OCI-LY7 (cell line): Measurements from ENCODE around the gene FYB2.

ENCODE experiments used
- EZH2phosphoT487 ChIP-seq: fragments of 200-600 bp; sonication (generic); IDR thresholded peaks from 2 replicates; pipeline ENCODE4 v1.6.1; 2018; ENCODE audit warnings: low read depth, borderline replicate concordance, mild to moderate bottlenecking, mixed run types, antibody characterized with exemption, low read length, moderate library complexity, mixed read lengths
- TF ChIP-seq, protein P1 (sequence below): fragments of 200-600 bp; sonication (generic); conservative IDR thresholded peaks from 2 replicates; pipeline ENCODE4 v1.5.1; 2014; ENCODE audit warnings: mild to moderate bottlenecking, antibody characterized with exemption, low read length, moderate library complexity, mixed read lengths

DNA sequence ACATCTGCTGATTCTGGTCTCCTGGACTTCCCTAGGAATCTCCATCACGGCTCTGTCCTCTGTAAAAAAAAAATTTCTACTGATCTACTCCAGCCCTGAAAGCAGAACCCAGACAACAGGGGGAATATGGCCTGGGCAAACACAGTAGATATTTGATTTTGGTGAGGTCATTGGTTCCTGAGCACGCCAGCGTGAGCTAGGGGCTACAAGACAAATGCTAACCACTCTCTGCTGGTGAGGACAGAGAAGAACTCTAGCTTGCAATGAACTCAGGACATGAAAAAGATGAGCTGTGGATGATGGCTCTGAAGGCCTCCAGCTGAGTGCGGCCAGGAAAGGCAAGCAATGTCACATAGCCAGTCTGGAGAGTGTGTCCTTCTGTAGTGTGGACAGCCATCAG, 17.2 kb upstream of the FYB2 start:
- TF ChIP-seq, protein P1, sequence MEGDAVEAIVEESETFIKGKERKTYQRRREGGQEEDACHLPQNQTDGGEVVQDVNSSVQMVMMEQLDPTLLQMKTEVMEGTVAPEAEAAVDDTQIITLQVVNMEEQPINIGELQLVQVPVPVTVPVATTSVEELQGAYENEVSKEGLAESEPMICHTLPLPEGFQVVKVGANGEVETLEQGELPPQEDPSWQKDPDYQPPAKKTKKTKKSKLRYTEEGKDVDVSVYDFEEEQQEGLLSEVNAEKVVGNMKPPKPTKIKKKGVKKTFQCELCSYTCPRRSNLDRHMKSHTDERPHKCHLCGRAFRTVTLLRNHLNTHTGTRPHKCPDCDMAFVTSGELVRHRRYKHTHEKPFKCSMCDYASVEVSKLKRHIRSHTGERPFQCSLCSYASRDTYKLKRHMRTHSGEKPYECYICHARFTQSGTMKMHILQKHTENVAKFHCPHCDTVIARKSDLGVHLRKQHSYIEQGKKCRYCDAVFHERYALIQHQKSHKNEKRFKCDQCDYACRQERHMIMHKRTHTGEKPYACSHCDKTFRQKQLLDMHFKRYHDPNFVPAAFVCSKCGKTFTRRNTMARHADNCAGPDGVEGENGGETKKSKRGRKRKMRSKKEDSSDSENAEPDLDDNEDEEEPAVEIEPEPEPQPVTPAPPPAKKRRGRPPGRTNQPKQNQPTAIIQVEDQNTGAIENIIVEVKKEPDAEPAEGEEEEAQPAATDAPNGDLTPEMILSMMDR = no peak
- TF ChIP-seq EZH2phosphoT487 = no peak
